GM12875 (cell line): ENCODE results near the gene PALLD.

Experiments
- H3K4me3 ChIP-seq: one replicate; pipeline ENCODE4 v1.5.1; 2011; ENCODE audit warnings: low read depth, low read length, control low read depth
- TF ChIP-seq, protein P1 (sequence below): IDR thresholded peaks from 2 replicates; pipeline ENCODE4 v1.5.1; 2011; ENCODE audit warnings: low read depth, mild to moderate bottlenecking, control low read depth, inconsistent platforms, low read length, moderate library complexity, borderline replicate concordance; ENCODE audit not compliant: insufficient read depth

Gene PALLD

DNA sequence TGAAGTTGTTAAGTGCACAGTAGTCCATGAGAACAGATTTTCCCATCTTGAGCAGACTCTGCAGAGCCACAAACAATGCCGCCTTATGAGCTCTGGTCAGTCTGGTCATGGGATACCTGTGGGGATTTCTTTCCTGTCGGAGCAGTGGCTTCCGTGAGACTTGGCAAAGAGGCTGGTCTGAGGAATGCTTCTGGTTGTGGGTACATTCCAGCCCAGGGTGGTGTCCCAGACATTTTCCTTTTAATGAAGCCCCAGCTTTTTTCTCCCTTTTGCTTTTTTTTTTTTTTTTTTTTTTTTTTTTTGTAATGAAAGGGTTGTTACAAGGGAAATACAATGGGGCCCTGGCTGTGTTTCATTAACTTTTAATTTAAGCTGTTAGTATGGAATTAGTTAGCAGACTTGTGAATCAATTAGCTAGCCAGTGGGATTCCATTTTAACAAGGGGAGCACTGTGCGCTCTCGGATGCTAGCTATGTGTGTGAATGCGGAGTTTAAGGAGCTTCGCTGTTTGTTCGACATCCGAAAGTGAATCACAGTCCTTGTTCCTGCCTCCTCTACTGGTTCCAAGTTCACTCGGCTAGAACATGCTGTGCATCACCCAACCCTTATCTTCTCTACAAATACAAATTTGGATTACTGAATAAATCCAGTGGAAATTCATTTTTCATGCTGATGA lies 288.1 kb downstream of the PALLD start:
- no peak overlapping the region for H3K4me3 ChIP-seq
- TF ChIP-seq, protein P1, sequence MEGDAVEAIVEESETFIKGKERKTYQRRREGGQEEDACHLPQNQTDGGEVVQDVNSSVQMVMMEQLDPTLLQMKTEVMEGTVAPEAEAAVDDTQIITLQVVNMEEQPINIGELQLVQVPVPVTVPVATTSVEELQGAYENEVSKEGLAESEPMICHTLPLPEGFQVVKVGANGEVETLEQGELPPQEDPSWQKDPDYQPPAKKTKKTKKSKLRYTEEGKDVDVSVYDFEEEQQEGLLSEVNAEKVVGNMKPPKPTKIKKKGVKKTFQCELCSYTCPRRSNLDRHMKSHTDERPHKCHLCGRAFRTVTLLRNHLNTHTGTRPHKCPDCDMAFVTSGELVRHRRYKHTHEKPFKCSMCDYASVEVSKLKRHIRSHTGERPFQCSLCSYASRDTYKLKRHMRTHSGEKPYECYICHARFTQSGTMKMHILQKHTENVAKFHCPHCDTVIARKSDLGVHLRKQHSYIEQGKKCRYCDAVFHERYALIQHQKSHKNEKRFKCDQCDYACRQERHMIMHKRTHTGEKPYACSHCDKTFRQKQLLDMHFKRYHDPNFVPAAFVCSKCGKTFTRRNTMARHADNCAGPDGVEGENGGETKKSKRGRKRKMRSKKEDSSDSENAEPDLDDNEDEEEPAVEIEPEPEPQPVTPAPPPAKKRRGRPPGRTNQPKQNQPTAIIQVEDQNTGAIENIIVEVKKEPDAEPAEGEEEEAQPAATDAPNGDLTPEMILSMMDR: no peak

- H3K4me3 ChIP-seq: no peak overlapping the region
- TF ChIP-seq, protein P1: no peak
Observed at GRCh38 chr4:168787334-168787733, 290.5 kb downstream of the PALLD start.

GRCh38 chr4:168787801-168788595 lies 291.1 kb downstream of the PALLD start:
- TF ChIP-seq, protein P1: no peak
- H3K4me3 ChIP-seq: no peak overlapping the region

DNA sequence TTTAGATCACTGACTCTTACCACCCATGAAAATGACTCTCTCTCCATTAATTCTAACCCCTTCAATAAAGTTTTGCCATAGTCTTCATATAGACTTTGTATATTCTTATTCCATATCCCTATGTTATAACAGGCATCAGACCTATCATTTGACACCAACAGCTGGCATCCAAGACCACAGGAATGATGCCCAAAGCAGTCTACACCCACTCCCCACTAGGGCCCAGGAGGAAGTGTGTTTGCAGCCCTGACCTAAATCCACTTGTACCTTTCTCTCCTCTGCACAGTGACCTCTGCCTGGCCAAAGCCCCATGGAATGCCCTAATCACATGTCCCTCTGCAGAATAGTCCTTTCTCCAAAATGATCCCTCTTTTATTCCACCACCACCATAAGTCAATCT lies 294.0 kb downstream of the PALLD start:
- TF ChIP-seq, protein P1: no peak
- no peak overlapping the region for H3K4me3 ChIP-seq

DNA sequence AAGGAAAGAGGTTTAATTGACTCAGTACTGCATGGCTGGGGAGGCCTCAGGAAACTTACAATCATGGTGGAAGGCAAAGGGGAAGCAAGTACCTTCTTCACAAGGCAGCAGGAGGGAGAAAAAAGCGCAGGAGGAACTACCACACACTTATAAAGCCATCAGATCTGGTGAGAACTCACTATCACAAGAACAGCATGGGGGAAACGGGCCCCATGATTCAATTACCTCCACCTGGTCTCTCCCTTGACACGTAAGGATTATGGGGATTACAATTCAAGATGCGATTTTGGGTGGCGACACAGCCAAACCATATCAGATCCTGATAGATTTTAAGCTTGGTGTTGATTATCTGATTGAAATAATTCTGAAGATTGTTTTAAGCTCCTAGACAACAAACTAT lies 294.5 kb downstream of the PALLD start:
- TF ChIP-seq, protein P1: no peak
- H3K4me3 ChIP-seq: no peak overlapping the region

DNA sequence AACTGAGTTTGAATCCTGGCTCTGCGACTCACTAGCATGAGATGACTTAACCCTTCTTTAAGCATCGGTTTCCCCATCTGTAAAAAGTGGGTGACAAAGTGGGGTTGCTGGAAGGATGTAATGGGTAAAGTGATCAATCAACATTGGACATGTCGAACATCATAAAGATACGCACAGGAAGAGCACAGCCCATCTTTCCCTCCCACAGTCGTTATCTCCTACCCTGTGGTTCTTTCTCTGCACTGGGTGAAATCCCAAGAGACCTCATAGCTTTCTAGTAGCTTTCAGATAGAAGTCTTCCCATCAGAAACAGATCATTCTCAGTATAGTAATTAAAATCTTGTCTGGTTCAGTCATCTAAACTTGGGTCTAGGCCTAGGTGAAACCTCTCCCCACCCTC lies 296.7 kb downstream of the PALLD start:
- H3K4me3 ChIP-seq: no peak overlapping the region
- TF ChIP-seq, protein P1: no peak
